Ascending aorta (tissue), 2 donors: ENCODE data around the gene PACRG. TPM values are rescaled to one million over a fixed set of nuclear protein-coding genes. Genes with fewer than 3 reads are reported as not detected.

Source experiments
- DNase-seq, 2 donors: peaks; one replicate each; pipeline ENCODE4 v3.0.0-alpha.2; 2019; ENCODE audit warnings: low spot score in 2 of 2
- H3K27ac ChIP-seq, 2 donors: fragments of 200-600 bp; sonication (generic); one replicate each; pipeline ENCODE4 v1.5.1; 2016 to 2017; ENCODE audit warnings: mild to moderate bottlenecking in 1 of 2
- H3K27me3 ChIP-seq: fragments of 200-600 bp; sonication (generic); one replicate; pipeline ENCODE4 v1.5.1; 2017
- H3K36me3 ChIP-seq, 2 donors: fragments of 200-600 bp; sonication (generic); one replicate each; pipeline ENCODE4 v1.5.1; 2016
- H3K4me1 ChIP-seq, 2 donors: fragments of 200-600 bp; sonication (generic); one replicate each; pipeline ENCODE4 v1.5.1; 2016 to 2017; ENCODE audit warnings: mild to moderate bottlenecking in 1 of 2
- H3K4me3 ChIP-seq, 2 donors: fragments of 200-600 bp; sonication (generic); one replicate each; pipeline ENCODE4 v1.5.1; 2016 to 2017; ENCODE audit warnings: mild to moderate bottlenecking in 1 of 2
- H3K9me3 ChIP-seq, 2 donors: fragments of 200-600 bp; sonication (generic); one replicate each; pipeline ENCODE4 v1.5.1; 2016
- intact Hi-C: fragments of 100-400 bp; cut with DNase I; formaldehyde crosslinking; loops from one replicate; pipeline ENCODE4 v1.15.1; 2023
- total RNA-seq: library from RNA; depleted of rRNA; stranded (reverse); fragments of >200 nt; gene quantifications from one replicate; pipeline ENCODE4 v1.1.0, GENCODE V29; 2016
- TF ChIP-seq, protein P1 (sequence below), 3 experiments: fragments of 200-600 bp in 2 of 3; fragments of 450-650 bp in 1 of 3; sonication (generic) in 2 of 3; IDR thresholded peaks; one replicate each; pipeline ENCODE4 v1.5.1; 2016 to 2019; ENCODE audit warnings: antibody characterized with exemption in 3 of 3, mild to moderate bottlenecking in 1 of 3, moderate library complexity in 1 of 3

The PACRG gene
- total RNA-seq, 1 donor from 2014 or later, result not detected

DNA sequence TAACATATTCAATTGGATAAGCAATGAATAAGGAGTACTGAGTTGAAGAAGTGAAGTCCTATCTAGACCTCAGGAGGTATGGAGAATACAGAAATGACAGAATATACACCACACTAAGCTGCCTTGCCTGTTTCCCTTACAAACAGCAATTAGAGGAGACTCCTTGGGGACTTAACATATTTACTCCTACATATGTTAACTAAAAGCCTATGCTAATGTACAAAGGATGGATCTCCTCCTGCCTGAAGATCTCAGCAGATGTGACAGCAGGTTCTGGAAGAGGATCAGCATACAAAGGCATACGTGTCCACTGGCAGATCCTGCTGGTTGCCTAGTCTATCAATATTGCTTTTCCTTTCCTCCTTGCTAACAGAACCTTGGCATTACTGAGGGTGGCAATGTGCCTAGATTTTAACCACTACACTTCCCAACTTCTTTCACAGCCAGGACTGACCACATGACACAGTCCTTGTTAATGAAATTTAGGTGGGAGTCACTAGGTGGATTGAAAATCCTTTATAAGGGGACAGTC is 29.8 kb upstream of the PACRG start:
- no peaks in the 10 kb centered on the region for H3K4me1 ChIP-seq
- TF ChIP-seq, protein P1, sequence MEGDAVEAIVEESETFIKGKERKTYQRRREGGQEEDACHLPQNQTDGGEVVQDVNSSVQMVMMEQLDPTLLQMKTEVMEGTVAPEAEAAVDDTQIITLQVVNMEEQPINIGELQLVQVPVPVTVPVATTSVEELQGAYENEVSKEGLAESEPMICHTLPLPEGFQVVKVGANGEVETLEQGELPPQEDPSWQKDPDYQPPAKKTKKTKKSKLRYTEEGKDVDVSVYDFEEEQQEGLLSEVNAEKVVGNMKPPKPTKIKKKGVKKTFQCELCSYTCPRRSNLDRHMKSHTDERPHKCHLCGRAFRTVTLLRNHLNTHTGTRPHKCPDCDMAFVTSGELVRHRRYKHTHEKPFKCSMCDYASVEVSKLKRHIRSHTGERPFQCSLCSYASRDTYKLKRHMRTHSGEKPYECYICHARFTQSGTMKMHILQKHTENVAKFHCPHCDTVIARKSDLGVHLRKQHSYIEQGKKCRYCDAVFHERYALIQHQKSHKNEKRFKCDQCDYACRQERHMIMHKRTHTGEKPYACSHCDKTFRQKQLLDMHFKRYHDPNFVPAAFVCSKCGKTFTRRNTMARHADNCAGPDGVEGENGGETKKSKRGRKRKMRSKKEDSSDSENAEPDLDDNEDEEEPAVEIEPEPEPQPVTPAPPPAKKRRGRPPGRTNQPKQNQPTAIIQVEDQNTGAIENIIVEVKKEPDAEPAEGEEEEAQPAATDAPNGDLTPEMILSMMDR (IDR thresholded peaks at IDR 0.05), result no peak
- DNase-seq, result no peak
- no peaks in the 10 kb centered on the region for H3K9me3 ChIP-seq
- H3K27me3 ChIP-seq, result no peaks in the 10 kb centered on the region
- no peaks in the 10 kb centered on the region for H3K36me3 ChIP-seq
- intact Hi-C loops, result no loop called here
- H3K4me3 ChIP-seq, result no peak overlapping the region
- no peak overlapping the region for H3K27ac ChIP-seq

DNA sequence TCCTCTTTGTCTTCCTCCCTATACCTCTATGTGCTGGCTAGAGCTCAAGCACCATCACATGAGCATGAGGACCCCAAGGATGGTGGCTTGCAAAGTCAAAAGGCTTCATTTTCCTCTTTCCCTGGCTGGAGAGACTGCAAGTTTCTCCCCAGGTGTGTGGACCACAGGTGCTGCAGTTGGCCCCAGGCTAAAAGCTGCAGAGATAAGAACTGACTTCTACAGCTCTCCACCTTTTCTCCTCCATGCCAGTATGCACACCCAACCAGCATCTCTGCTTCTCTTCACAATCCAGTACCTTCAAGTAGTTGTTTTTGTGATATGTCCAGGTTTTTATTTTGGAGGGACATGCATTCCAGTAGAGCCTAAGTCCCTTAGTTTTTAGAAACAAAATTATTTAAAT is 29.3 kb upstream of the PACRG start:
- intact Hi-C loops, result no loop called here
- DNase-seq, result no peak
- Histone ChIP-seq H3K4me3 (no peak overlapping the region), H3K9me3 (no peaks in the 10 kb centered on the region), H3K27me3 (no peaks in the 10 kb centered on the region), H3K36me3 (no peaks in the 10 kb centered on the region), H3K27ac (no peak overlapping the region), H3K4me1 (no peaks in the 10 kb centered on the region)
- TF ChIP-seq, protein P1 (IDR thresholded peaks at IDR 0.05), result no peak

- TF ChIP-seq, protein P1 (IDR thresholded peaks at IDR 0.05), result no peak
- H3K4me3 ChIP-seq, result no peak overlapping the region
- no peaks in the 10 kb centered on the region for H3K27me3 ChIP-seq
- no peak overlapping the region for H3K27ac ChIP-seq
- no peaks in the 10 kb centered on the region for H3K36me3 ChIP-seq
- intact Hi-C loops, result no loop called here
- H3K4me1 ChIP-seq, result no peaks in the 10 kb centered on the region
- DNase-seq, result no peak
- H3K9me3 ChIP-seq, result no peaks in the 10 kb centered on the region
These were observed 27.8 kb upstream of the PACRG start for GRCh38 chr6:162699961-162700360.

DNA sequence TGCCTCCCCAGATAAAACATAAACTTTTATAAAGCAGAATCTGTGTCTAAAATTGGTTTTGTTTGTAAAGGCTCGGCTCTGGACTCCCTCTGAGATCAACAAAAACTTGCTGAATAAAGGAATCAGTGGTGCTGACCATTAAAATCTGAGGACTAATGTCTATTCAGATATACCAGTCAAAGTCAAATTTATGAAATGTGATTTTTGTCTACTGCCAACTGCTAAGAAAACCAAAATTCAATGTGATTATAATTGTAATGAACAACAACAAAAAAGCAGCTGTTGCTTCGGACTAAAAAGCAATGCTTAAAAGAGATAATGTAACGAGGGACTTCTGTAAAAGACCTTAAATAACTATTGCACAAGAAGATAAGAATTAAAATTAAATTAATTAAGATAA is 26.8 kb upstream of the PACRG start:
- H3K27me3 ChIP-seq, result no peaks in the 10 kb centered on the region
- intact Hi-C loops, result no loop called here
- H3K36me3 ChIP-seq, result no peaks in the 10 kb centered on the region
- no peaks in the 10 kb centered on the region for H3K4me1 ChIP-seq
- H3K9me3 ChIP-seq, result no peaks in the 10 kb centered on the region
- TF ChIP-seq, protein P1 (IDR thresholded peaks at IDR 0.05), result no peak
- no peak overlapping the region for H3K27ac ChIP-seq
- no peak for DNase-seq
- H3K4me3 ChIP-seq, result no peak overlapping the region

DNA sequence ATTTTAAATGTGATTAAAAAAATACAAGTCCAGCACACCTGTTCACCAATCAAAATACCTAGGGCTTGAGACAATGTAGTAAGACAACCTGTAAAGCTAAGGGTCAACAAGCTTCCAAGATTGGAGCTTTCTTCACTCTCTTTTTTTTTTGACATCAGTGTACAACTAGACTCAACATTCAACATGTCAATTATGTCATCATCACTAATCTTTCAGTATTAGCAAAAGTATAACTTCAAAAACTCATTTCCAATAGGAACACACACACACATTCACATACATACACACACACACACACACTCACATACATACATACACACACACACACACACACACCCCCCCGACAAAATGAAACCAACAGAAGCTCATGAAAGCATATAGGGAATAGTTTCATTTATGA is 26.2 kb upstream of the PACRG start:
- no peak for DNase-seq
- H3K36me3 ChIP-seq, result no peaks in the 10 kb centered on the region
- intact Hi-C loops, result no loop called here

More for the DNA sequence above, 26.2 kb upstream of the PACRG start:
- H3K27me3 ChIP-seq, result no peaks in the 10 kb centered on the region
- no peak overlapping the region for H3K27ac ChIP-seq
- TF ChIP-seq, protein P1 (IDR thresholded peaks at IDR 0.05), result no peak
- no peaks in the 10 kb centered on the region for H3K4me1 ChIP-seq
- H3K4me3 ChIP-seq, result no peak overlapping the region
- no peaks in the 10 kb centered on the region for H3K9me3 ChIP-seq
